Measurements from ENCODE around the gene RNF17. TPM values are rescaled to one million over a fixed set of nuclear protein-coding genes. Genes with fewer than 3 reads are reported as not detected.

The RNF17 gene, protein sequence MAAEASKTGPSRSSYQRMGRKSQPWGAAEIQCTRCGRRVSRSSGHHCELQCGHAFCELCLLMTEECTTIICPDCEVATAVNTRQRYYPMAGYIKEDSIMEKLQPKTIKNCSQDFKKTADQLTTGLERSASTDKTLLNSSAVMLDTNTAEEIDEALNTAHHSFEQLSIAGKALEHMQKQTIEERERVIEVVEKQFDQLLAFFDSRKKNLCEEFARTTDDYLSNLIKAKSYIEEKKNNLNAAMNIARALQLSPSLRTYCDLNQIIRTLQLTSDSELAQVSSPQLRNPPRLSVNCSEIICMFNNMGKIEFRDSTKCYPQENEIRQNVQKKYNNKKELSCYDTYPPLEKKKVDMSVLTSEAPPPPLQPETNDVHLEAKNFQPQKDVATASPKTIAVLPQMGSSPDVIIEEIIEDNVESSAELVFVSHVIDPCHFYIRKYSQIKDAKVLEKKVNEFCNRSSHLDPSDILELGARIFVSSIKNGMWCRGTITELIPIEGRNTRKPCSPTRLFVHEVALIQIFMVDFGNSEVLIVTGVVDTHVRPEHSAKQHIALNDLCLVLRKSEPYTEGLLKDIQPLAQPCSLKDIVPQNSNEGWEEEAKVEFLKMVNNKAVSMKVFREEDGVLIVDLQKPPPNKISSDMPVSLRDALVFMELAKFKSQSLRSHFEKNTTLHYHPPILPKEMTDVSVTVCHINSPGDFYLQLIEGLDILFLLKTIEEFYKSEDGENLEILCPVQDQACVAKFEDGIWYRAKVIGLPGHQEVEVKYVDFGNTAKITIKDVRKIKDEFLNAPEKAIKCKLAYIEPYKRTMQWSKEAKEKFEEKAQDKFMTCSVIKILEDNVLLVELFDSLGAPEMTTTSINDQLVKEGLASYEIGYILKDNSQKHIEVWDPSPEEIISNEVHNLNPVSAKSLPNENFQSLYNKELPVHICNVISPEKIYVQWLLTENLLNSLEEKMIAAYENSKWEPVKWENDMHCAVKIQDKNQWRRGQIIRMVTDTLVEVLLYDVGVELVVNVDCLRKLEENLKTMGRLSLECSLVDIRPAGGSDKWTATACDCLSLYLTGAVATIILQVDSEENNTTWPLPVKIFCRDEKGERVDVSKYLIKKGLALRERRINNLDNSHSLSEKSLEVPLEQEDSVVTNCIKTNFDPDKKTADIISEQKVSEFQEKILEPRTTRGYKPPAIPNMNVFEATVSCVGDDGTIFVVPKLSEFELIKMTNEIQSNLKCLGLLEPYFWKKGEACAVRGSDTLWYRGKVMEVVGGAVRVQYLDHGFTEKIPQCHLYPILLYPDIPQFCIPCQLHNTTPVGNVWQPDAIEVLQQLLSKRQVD (N-terminal part only)
- 0.12 TPM in 1 of 2 replicates, not detected in the other for total RNA-seq (ENCODE audit: low replicate concordance)
- long read RNA-seq: 0 reads

DNA sequence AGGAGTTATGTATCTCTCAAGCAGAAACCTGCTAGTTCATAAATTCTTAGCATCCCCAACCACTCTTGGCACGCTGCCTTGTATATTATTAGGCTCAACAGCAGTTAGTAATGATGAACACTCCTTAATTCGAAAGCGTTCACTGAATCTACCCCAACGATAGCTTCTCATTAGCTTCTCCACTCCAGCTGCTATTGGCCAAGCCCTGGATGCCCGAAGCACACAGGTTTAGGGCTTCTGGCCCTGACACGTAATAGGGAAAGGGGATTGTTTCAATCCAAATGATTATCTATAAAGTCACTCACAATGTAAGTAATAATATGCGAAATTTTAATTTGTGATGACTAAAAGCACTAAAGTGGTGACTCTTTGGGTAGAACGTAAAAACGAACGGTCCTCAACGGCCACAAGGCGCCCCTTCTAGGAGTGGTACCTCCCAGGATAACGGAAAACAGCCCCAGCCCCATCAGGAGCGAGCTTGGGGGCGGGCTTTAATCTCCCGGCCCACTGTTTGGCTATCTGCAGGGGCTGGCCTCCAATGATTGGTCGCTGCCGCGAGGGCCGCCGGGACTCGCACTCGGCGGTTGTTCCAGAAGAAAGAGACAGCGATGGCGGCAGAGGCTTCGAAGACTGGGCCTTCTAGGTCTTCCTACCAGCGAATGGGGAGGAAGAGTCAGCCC, at the start of gene RNF17:
Gene RNF17 (plus strand): TSS at position 574 of the 680 bp plus-strand sequence. CDS start 35 bp downstream, at position 609.
- TF ChIP-seq CTCF (conservative IDR thresholded peaks at IDR 0.05): no peak
- no peak within 1 kb of the TSS for H3K4me3 Mint-ChIP-seq
- H3K9me3 Mint-ChIP-seq: no peaks in the 10 kb centered on the region
- H3K27ac Mint-ChIP-seq: no peak within 1 kb of the TSS
- H3K27me3 Mint-ChIP-seq: peaks cover 4% of the 10 kb centered on the region
- DNase-seq (ENCODE audit: extremely low spot score, unreplicated experiment): no peak
- H3K4me1 Mint-ChIP-seq (ENCODE audit: unreplicated experiment): no peaks in the 10 kb centered on the region
- H3K36me3 Mint-ChIP-seq: no peaks in the 10 kb centered on the region

DNA sequence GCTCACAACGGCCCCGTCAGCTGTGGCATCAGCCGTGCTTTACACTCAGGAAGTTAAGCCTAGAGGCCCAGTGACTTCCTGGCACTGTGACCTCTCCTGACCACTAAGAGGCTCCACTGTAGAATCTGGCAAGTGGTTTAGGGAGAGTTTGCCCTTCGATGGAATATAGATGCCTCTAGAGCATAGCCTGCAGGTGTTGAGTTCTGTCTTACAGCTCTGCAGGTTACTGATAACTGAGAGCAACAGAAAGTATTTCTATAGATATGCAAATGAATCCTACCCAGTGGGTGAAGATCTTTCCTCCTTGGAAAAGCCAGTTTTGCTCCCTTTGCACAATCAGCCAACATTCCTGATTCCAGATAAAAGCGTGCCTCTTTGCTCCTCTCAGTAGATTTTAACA, 48.0 kb upstream of the RNF17 start:
- Mint-ChIP-seq H3K4me3 (no peak overlapping the region), H3K36me3 (no peaks in the 10 kb centered on the region), H3K27ac (no peak overlapping the region), H3K4me1 (ENCODE audit: unreplicated experiment) (peaks cover 3% of the 10 kb centered on the region), H3K9me3 (no peaks in the 10 kb centered on the region), H3K27me3 (peaks cover 18% of the 10 kb centered on the region)
- DNase-seq (ENCODE audit: extremely low spot score, unreplicated experiment): no peak
- TF ChIP-seq CTCF (conservative IDR thresholded peaks at IDR 0.05): no peak

GRCh38 chr13:24716446-24716845, 47.5 kb upstream of the RNF17 start:
- H3K9me3 Mint-ChIP-seq: no peaks in the 10 kb centered on the region
- peaks cover 17% of the 10 kb centered on the region for H3K27me3 Mint-ChIP-seq
- no peak overlapping the region for H3K4me3 Mint-ChIP-seq
- TF ChIP-seq CTCF (conservative IDR thresholded peaks at IDR 0.05): no peak
- peaks cover 3% of the 10 kb centered on the region for H3K4me1 Mint-ChIP-seq (ENCODE audit: unreplicated experiment)
- DNase-seq (ENCODE audit: extremely low spot score, unreplicated experiment): no peak
- no peaks in the 10 kb centered on the region for H3K36me3 Mint-ChIP-seq
- no peak overlapping the region for H3K27ac Mint-ChIP-seq

- Mint-ChIP-seq H3K27ac (no peak overlapping the region), H3K9me3 (no peaks in the 10 kb centered on the region), H3K27me3 (peaks cover 16% of the 10 kb centered on the region), H3K4me3 (no peak overlapping the region), H3K36me3 (no peaks in the 10 kb centered on the region), H3K4me1 (ENCODE audit: unreplicated experiment) (peaks cover 3% of the 10 kb centered on the region)
- TF ChIP-seq CTCF (conservative IDR thresholded peaks at IDR 0.05): no peak
- no peak for DNase-seq (ENCODE audit: extremely low spot score, unreplicated experiment)
Measured at GRCh38 chr13:24717217-24717616, 46.8 kb upstream of the RNF17 start.

Data from type B pancreatic cell (in vitro differentiated cells).